HG02970 (cell line): ENCODE data around the gene CYREN.
A peak's percentile ranks its signal among the peaks of the same experiment; 100 is the strongest.
"Not testable (repeated sequence)": the region's sequence is repeated elsewhere in the genome, so short reads cannot be mapped to it uniquely, and the experiment has no call there.

Experiments
- ATAC-seq: cut with Tn5 transposase; IDR thresholded peaks from one replicate; pipeline ENCODE4 v1.9.1; 2021; ENCODE audit warnings: mild to moderate bottlenecking, moderate library complexity, moderate number of reproducible peaks; ENCODE audit not compliant: unreplicated experiment, low FRiP score

The CYREN gene, protein sequence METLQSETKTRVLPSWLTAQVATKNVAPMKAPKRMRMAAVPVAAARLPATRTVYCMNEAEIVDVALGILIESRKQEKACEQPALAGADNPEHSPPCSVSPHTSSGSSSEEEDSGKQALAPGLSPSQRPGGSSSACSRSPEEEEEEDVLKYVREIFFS

DNA sequence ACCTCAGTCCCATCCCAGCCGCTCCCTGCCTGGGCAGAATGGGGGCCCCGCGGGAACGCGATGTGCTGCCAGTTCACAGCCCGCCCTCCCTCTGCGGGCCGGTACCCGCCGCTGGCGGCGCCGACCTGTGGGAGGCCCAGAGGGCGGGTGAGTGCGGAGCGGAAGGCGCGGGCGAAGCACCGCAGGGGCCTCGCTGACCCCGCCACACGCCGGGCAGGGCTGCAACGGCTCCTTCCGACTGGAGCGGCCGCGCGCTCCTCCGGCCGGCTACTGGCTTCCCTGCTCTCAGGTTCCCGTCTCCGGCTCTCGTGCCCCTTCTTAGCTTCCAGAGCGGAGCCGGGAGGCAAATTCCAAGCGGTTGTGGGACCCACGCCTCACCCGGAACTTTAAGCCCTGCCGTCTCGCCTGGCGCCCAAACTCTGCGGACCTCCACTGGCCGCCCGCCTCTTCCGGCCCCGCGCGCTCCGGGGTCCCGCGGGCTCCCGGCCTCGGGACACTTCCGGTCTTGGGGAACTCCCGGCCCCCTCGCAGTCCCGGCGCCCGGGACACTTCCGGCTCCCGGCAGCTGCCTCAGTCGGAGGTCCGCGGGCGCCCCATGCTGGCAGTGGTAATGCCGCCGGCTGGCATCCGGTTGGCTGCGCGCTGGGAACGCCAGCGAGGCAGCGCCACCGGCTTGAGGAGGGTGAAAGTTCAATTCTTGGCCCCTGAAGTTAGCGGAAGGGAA lies at the start of gene CYREN:
TSS of gene CYREN (minus strand) at position 434 of the 724 bp plus-strand sequence. CDS start 1,785 bp downstream, outside the sequence.
- ATAC-seq = peak; percentile 73

- ATAC-seq = no peak
Observed at GRCh38 chr7:135217645-135218509, 47.4 kb upstream of the CYREN start.

- no peak for ATAC-seq
Observed at GRCh38 chr7:135215698-135216097, 45.2 kb upstream of the CYREN start.

GRCh38 chr7:135215180-135215579 lies 44.7 kb upstream of the CYREN start:
- no peak for ATAC-seq

DNA sequence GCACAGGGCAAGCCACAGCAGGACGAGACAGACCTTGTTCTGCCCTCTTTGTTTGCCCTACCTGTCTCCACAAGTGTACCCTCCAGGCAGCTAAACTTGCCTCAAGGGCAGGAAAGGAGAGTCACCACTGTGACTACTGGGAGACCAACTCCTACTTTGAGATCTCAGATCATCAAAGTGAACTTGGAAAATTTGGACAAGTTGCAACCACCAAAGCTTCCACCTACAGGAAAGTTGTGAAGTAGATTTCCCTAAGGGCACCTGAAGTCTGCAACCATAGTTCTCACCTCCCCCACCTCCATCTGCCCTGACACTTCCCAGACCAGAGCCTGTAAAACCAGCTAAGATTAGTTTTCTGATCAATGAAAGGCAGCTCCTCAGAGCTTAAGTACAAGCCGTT lies 43.3 kb upstream of the CYREN start:
- no peak for ATAC-seq

- ATAC-seq = not testable (repeated sequence)
Observed at GRCh38 chr7:135211946-135212685, 41.6 kb upstream of the CYREN start.

- peak; percentile 88 for ATAC-seq
Observed at GRCh38 chr7:135211179-135211945, 40.9 kb upstream of the CYREN start, which contains the start of gene WDR91. Gene WDR91 (minus strand): TSS chr7:135211526. CDS start chr7:135211502, 24 bp downstream.

DNA sequence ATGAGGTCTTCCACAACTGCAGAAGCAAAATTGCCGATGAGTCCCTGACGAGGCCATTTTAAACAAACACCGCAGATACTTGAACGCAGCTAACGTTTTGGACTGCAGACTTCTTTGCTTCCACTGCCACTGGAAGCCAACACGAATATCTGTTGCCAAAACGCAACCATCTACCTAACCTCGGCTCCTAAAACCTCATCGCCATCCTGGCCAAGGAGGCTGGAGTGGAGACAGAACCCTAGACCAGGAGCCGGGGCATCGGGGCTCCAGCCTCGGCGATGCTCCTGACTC lies 40.3 kb upstream of the CYREN start:
- ATAC-seq = no peak

- no peak for ATAC-seq
Observed at GRCh38 chr7:135209225-135209834, 38.8 kb upstream of the CYREN start.

DNA sequence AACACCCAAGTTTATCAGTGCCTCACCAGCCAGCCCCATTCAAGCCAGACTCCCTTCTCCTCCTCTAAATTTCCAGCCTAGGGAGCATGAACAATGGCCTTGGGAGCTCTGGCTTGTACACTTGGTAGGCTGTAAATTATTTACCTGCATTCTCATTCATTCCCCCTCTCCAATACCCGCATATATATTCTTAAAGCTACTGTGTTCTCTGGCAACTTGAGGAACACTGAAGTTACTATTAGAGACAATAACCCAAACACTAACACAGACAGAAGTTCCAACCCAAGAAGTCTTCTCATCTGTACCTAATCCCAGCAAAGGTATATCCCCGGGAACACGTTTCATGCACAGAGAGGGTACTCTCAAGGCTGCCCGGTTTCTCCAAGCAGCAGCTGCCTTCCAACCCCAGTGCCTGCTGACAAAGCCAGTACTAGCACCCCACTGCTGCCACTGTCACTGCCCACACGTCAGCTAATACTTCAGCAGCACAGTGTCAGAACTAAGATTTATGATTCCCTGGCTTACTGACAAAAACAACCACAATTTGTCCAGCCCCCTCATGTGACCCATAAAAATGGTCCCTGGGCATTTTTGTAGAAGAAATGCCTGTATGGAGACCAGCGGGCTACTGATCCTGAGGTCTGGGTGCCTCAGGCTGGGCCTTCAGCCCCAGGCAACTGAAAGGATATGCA lies 37.7 kb upstream of the CYREN start:
- no peak for ATAC-seq

- ATAC-seq = no peak
Observed at GRCh38 chr7:135207406-135208101, 37.0 kb upstream of the CYREN start.

GRCh38 chr7:135206941-135207391 lies 36.5 kb upstream of the CYREN start:
- ATAC-seq = no peak

GRCh38 chr7:135205850-135206249 lies 35.3 kb upstream of the CYREN start:
- ATAC-seq = no peak

- no peak for ATAC-seq
Observed at GRCh38 chr7:135204876-135205275, 34.4 kb upstream of the CYREN start.

DNA sequence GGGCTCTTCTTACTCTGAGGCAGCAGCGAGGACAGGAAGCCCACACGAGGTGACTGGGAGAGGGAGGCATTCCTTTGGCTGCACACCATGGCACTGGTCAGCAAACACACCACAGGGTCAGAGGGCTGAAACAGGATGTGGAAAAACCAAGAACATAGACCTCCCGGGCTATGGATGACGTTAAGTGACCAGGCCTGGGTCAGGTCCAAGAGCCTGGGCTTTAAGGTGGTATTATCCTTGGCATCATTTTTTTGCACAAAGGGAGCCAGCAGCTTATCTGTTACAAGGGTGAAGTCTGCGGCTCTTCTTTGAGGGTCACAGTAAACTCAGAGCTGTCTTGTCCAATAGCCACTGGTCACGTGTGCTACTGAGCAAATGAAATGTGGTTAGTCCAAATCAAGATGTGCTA lies 33.8 kb upstream of the CYREN start:
- no peak for ATAC-seq

- ATAC-seq = no peak
Observed at GRCh38 chr7:135201350-135201749, 30.8 kb upstream of the CYREN start.

DNA sequence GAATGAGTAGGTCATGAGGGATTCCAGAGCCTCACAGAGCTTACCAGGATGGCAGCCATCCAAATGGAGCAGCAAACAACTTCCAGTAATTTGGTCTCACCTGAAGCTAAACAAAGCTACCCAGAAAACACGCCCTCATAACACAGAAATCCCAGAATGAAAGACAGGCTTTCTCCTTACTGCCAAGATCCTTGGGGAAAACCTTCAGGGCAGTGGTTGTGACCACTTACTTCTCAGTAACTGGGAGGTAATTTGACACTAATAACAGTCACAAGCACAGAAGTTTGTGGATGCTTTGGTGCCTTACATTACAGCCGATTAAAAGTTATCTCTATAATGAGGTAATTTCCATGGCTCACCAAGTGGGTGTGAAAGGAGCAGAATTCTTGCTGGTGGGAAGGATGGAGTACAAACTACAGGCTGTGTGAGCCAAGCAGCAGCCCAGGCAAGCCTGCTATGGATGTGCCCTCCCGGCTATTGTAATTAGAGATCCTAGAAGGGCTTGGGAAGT lies 30.4 kb upstream of the CYREN start:
- no peak for ATAC-seq

GRCh38 chr7:135199439-135199838 lies 28.9 kb upstream of the CYREN start:
- no peak for ATAC-seq
